SKM-1 (cell line): ENCODE data around the gene CCDC85A.

Experiments used
- DNase-seq: peaks from one replicate; lab custom pipeline; 2025; ENCODE audit not compliant: unreplicated experiment; lab: John Stamatoyannopoulos, UW

CCDC85A gene

GRCh38 chr2:56234241-56234640 lies 50.5 kb downstream of the CCDC85A start:
- DNase-seq: no peak

GRCh38 chr2:56239030-56239429 lies 55.2 kb downstream of the CCDC85A start:
- no peak for DNase-seq

- no peak for DNase-seq
Observed at GRCh38 chr2:56239437-56239836, 55.6 kb downstream of the CCDC85A start.

- DNase-seq: no peak
Observed at GRCh38 chr2:56240210-56240609, 56.4 kb downstream of the CCDC85A start.

GRCh38 chr2:56244506-56244905 lies 60.7 kb downstream of the CCDC85A start:
- no peak for DNase-seq

GRCh38 chr2:56244911-56245530 lies 61.2 kb downstream of the CCDC85A start:
- no peak for DNase-seq

- no peak for DNase-seq
Observed at GRCh38 chr2:56248965-56249742, 65.4 kb downstream of the CCDC85A start.

GRCh38 chr2:56250153-56250729 lies 66.5 kb downstream of the CCDC85A start:
- DNase-seq: no peak

- no peak for DNase-seq
Observed at GRCh38 chr2:56260415-56260814, 76.6 kb downstream of the CCDC85A start.

GRCh38 chr2:56262241-56262640 lies 78.5 kb downstream of the CCDC85A start:
- DNase-seq: no peak

- no peak for DNase-seq
Observed at GRCh38 chr2:56263876-56264275, 80.1 kb downstream of the CCDC85A start.

GRCh38 chr2:56266761-56267414 lies 83.1 kb downstream of the CCDC85A start:
- no peak for DNase-seq

- DNase-seq: no peak
Observed at GRCh38 chr2:56267415-56267788, 83.6 kb downstream of the CCDC85A start.

GRCh38 chr2:56268856-56269255 lies 85.1 kb downstream of the CCDC85A start:
- DNase-seq: no peak

- DNase-seq: no peak
Observed at GRCh38 chr2:56271275-56271674, 87.5 kb downstream of the CCDC85A start.

GRCh38 chr2:56285224-56285623 lies 101.4 kb downstream of the CCDC85A start:
- DNase-seq: no peak

GRCh38 chr2:56286936-56287335 lies 103.1 kb downstream of the CCDC85A start:
- no peak for DNase-seq

GRCh38 chr2:56287508-56287907 lies 103.7 kb downstream of the CCDC85A start:
- no peak for DNase-seq

- DNase-seq: no peak
Observed at GRCh38 chr2:56287974-56288373, 104.2 kb downstream of the CCDC85A start.

- no peak for DNase-seq
Observed at GRCh38 chr2:56288838-56289580, 105.2 kb downstream of the CCDC85A start.

GRCh38 chr2:56291711-56292110 lies 107.9 kb downstream of the CCDC85A start:
- no peak for DNase-seq
